Endothelial cell of umbilical vein (primary cell): ENCODE results near the gene ASCL4. TPM values are rescaled to one million over a fixed set of nuclear protein-coding genes. Genes with fewer than 3 reads are reported as not detected.

ENCODE experiments used
- BruUV-seq: library from RNA; stranded (reverse); fragments of 400-500 nt; replicated peaks from 2 replicates; lab custom pipeline; 2021; lab: Mats Ljungman, UMichigan
- CTCF ChIA-PET: fragments of 300-600, 350-600 bp; sonication (Branson Sonifier 250); formaldehyde crosslinking; loops from one replicate; lab custom pipeline; 2021; ENCODE audit warnings: antibody characterized with exemption, inconsistent platforms; lab: Charles Lee
- POLR2A ChIA-PET: fragments of 300-600, 350-600 bp; sonication (Branson Sonifier 250); formaldehyde crosslinking; loops from one replicate; lab custom pipeline; 2021; ENCODE audit warnings: antibody characterized with exemption, inconsistent platforms; lab: Charles Lee
- DNase-seq: peaks from one replicate; pipeline ENCODE4 v3.0.0-alpha.2; 2011; ENCODE audit warnings: low read depth, low spot score
- FAIRE-seq: peaks from 2 replicates; lab custom pipeline; 2011; peaks lifted over from hg19 to GRCh38; lab: Jason Lieb, UNC
- H2AFZ ChIP-seq: 2 replicates; pipeline ENCODE4 v1.6.0; 2012; ENCODE audit warnings: low read depth, low read length, control low read depth, inconsistent platforms
- H3K27ac ChIP-seq: 2 replicates; pipeline ENCODE4 v1.5.1; 2011; ENCODE audit warnings: low read depth, mild to moderate bottlenecking, control low read depth, low read length, moderate library complexity; ENCODE audit not compliant: insufficient read depth
- H3K27me3 ChIP-seq, 2 experiments: 2 replicates each; pipeline versions ENCODE4 v1.6.0 to v1.6.1; 2011; ENCODE audit warnings: low read length in 2 of 2, mixed read lengths in 1 of 2; ENCODE audit not compliant: control insufficient read depth in 2 of 2, insufficient read depth in 2 of 2
- H3K36me3 ChIP-seq, 2 experiments: 2 replicates in 1 of 2; 3 replicates in 1 of 2; pipeline ENCODE4 v1.5.1; 2011; ENCODE audit warnings: low read length in 2 of 2, mild to moderate bottlenecking in 1 of 2, moderate library complexity in 1 of 2; ENCODE audit not compliant: control insufficient read depth in 2 of 2, insufficient read depth in 2 of 2; ENCODE audit errors: extremely low read depth in 1 of 2
- H3K4me1 ChIP-seq: 3 replicates; pipeline ENCODE4 v1.5.1; 2011; ENCODE audit warnings: mild to moderate bottlenecking, low read length; ENCODE audit not compliant: control insufficient read depth, insufficient read depth; ENCODE audit errors: extremely low read depth
- H3K4me2 ChIP-seq: 2 replicates; pipeline ENCODE4 v1.6.1; 2011; ENCODE audit warnings: low read length, control low read depth, mixed read lengths; ENCODE audit not compliant: insufficient read depth
- H3K4me3 ChIP-seq, 3 experiments: fragments of 200-600 bp in 1 of 3; sonication (generic), shearing (Covaris generic) in 1 of 3; replicated peaks in 1 of 3; 2 replicates each; pipeline ENCODE4 v1.5.1; 2011 to 2016; ENCODE audit warnings: control low read depth in 3 of 3, low read length in 3 of 3, mild to moderate bottlenecking in 2 of 3, inconsistent platforms in 1 of 3, low read depth in 1 of 3, moderate library complexity in 1 of 3; ENCODE audit not compliant: insufficient read depth in 1 of 3
- H3K79me2 ChIP-seq: 2 replicates; pipeline ENCODE4 v1.6.0; 2012; ENCODE audit warnings: low read length, inconsistent platforms; ENCODE audit not compliant: control insufficient read depth, insufficient read depth
- H3K9ac ChIP-seq: replicated peaks from 2 replicates; pipeline ENCODE3; 2011; ENCODE audit warnings: low read length, control low read depth; ENCODE audit not compliant: insufficient read depth; ENCODE audit errors: extremely low read depth
- H3K9me1 ChIP-seq: replicated peaks from 3 replicates; pipeline ENCODE4 v1.6.0; 2011; ENCODE audit warnings: mild to moderate bottlenecking, low read length; ENCODE audit not compliant: control insufficient read depth, insufficient read depth; ENCODE audit errors: extremely low read depth
- H3K9me3 ChIP-seq: replicated peaks from 2 replicates; pipeline ENCODE4 v1.5.1; 2012; ENCODE audit warnings: low read length, inconsistent platforms; ENCODE audit not compliant: control insufficient read depth, insufficient read depth
- H4K20me1 ChIP-seq: replicated peaks from 2 replicates; pipeline ENCODE3; 2011; ENCODE audit warnings: mild to moderate bottlenecking, low read length; ENCODE audit not compliant: control insufficient read depth, insufficient read depth; ENCODE audit errors: extremely low read depth
- EZH2 ChIP-seq: IDR thresholded peaks from 2 replicates; pipeline ENCODE4 v1.6.1; 2012; ENCODE audit warnings: borderline replicate concordance, low read depth, mild to moderate bottlenecking, moderate library complexity, low read length, inconsistent platforms; ENCODE audit not compliant: severe bottlenecking
- FOS ChIP-seq: IDR thresholded peaks from 2 replicates; pipeline ENCODE4 v1.6.1; 2011; ENCODE audit warnings: mild to moderate bottlenecking, low read length, moderate library complexity, borderline replicate concordance; ENCODE audit not compliant: insufficient read depth
- GATA2 ChIP-seq: IDR thresholded peaks from 2 replicates; pipeline ENCODE4 v1.7.0; 2011; ENCODE audit warnings: low read depth, mild to moderate bottlenecking, moderate library complexity, mixed read lengths, low read length; ENCODE audit not compliant: insufficient read length, insufficient read depth
- JUN ChIP-seq: IDR thresholded peaks from 2 replicates; pipeline ENCODE4 v1.6.1; 2011; ENCODE audit warnings: borderline replicate concordance, low read depth; ENCODE audit not compliant: insufficient read length, insufficient read depth
- POLR2A ChIP-seq: IDR thresholded peaks from 2 replicates; pipeline ENCODE4 v1.6.1; 2012; ENCODE audit warnings: low read depth, mild to moderate bottlenecking, control low read depth, low read length
- POLR2AphosphoS5 ChIP-seq: IDR thresholded peaks from 2 replicates; pipeline ENCODE4 v1.6.1; 2012; ENCODE audit warnings: low read depth, mild to moderate bottlenecking, control low read depth, low read length, moderate library complexity; ENCODE audit not compliant: insufficient read depth
- dilution Hi-C: fragments of 300-500 bp; cut with MboI; formaldehyde crosslinking; loops from one replicate; pipeline ENCODE4 v1.15.0; 2019; ENCODE audit warnings: low sequenced_read_pairs; ENCODE audit not compliant: extremely low pct_ligation_motif_present
- intact Hi-C: fragments of 100-400 bp; cut with micrococcal nuclease; formaldehyde crosslinking; loops from one replicate; pipeline ENCODE4 v1.10.0; 2022
- polyA plus RNA-seq, 4 experiments: library from polyadenylated mRNA; depleted of rRNA in 3 of 4; stranded (reverse) in 3 of 4; unstranded in 1 of 4; fragments of >200 nt; gene quantifications; 2 replicates each; pipeline versions ENCODE4 v1.2.1 to v1.2.3, GENCODE V29; 2011 to 2012; ENCODE audit warnings: missing spikeins in 1 of 4
- total RNA-seq: library from RNA; stranded (reverse); gene quantifications from 2 replicates; pipeline ENCODE4 v1.2.3, GENCODE V29; 2021
- TF ChIP-seq, protein P1 (sequence below): IDR thresholded peaks from 2 replicates; pipeline ENCODE4 v1.6.1; 2011; ENCODE audit not compliant: insufficient read depth, insufficient read length
- TF ChIP-seq, protein P2 (sequence below), 2 donors: IDR thresholded peaks; 1 replicate in 1 of 2; 2 replicates in 1 of 2; pipeline ENCODE4 v1.5.1; 2011; ENCODE audit warnings: low read length in 2 of 2, mild to moderate bottlenecking in 2 of 2, moderate library complexity in 2 of 2, control low read depth in 1 of 2, inconsistent platforms in 1 of 2, low read depth in 1 of 2; ENCODE audit not compliant: insufficient read depth in 1 of 2; ENCODE audit errors: extremely low read depth in 1 of 2

ASCL4 gene
- total and polyA plus RNA-seq, 2 donors (not counting 3 experiments of a cell fraction or from before 2014, with no cell fraction given), result not detected

DNA sequence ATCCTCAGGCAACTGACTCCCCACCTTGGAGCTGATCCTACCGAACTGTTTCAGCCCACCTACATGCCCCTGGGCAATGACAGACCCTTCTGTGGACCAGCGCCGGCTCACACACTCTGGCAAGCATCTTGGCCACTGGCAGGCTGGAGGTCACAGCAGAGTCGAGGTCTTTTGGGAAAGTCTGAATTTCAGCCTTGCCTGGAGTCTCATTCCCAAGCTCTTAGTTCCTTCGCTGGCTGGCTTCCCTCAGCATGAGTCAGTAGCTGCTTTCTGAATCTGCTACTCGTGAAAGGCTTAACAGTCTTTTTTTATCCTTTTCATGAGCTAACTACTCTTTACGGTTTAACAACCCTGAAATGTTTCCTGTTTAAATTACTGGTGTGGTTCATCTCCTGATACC is 44.5 kb downstream of the ASCL4 start:
- no peaks in the 10 kb centered on the region for H4K20me1 ChIP-seq
- dilution Hi-C loops, result no loop called here
- no peak for DNase-seq
- H3K9me1 ChIP-seq, result no peaks in the 10 kb centered on the region
- no TSS peak for BruUV-seq
- POLR2A ChIA-PET, result no interaction called here
- no peaks in the 10 kb centered on the region for H3K36me3 ChIP-seq
- H3K4me3 ChIP-seq, result no peak overlapping the region
- H3K9me3 ChIP-seq, result no peaks in the 10 kb centered on the region
- no peak overlapping the region for H3K4me2 ChIP-seq
- H3K9ac ChIP-seq, result no peak overlapping the region
- TF ChIP-seq JUN (no peak), GATA2 (no peak), FOS (no peak), EZH2 (no peak)
- TF ChIP-seq, protein P1, sequence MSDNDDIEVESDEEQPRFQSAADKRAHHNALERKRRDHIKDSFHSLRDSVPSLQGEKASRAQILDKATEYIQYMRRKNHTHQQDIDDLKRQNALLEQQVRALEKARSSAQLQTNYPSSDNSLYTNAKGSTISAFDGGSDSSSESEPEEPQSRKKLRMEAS, result no peak
- no peak overlapping the region for H2AFZ ChIP-seq
- no peaks in the 10 kb centered on the region for H3K4me1 ChIP-seq
- H3K27ac ChIP-seq, result no peak overlapping the region
- intact Hi-C loops, result no loop called here
- no peaks in the 10 kb centered on the region for H3K79me2 ChIP-seq
- CTCF ChIA-PET, result no interaction called here
- FAIRE-seq, result no peak
- no peaks in the 10 kb centered on the region for H3K27me3 ChIP-seq

DNA sequence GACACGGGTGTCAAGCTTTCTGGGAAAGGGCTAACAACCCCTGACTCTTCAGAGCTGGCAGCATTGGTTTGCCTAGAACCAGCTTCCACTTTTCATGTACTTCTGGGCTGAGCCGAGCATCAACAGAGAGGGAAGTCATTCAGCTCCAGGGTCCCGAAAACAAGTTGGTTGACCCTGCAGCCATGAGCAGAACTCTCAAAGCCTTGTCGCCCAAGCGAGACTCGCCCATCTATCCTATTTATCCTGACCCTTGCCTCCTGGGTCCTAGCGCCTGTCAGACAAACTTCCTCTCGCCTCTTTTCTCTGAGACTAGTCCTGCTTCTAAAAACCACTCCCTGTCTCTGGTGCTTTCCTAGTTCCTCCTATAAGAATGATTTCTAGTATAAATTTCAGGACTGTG is 47.9 kb downstream of the ASCL4 start:
- Histone ChIP-seq H3K9ac (no peak overlapping the region), H3K27ac (no peak overlapping the region), H3K36me3 (no peaks in the 10 kb centered on the region), H3K27me3 (no peaks in the 10 kb centered on the region), H3K9me3 (no peaks in the 10 kb centered on the region), H3K4me3 (no peak overlapping the region), H3K4me2 (no peak overlapping the region), H3K4me1 (no peaks in the 10 kb centered on the region), H2AFZ (no peak overlapping the region), H4K20me1 (no peaks in the 10 kb centered on the region), H3K79me2 (no peaks in the 10 kb centered on the region), H3K9me1 (no peaks in the 10 kb centered on the region)
- POLR2A ChIA-PET, result no interaction called here
- TF ChIP-seq, protein P1, result no peak
- no peak for TF ChIP-seq POLR2A
- TF ChIP-seq POLR2AphosphoS5, result no peak
- TF ChIP-seq, protein P2, sequence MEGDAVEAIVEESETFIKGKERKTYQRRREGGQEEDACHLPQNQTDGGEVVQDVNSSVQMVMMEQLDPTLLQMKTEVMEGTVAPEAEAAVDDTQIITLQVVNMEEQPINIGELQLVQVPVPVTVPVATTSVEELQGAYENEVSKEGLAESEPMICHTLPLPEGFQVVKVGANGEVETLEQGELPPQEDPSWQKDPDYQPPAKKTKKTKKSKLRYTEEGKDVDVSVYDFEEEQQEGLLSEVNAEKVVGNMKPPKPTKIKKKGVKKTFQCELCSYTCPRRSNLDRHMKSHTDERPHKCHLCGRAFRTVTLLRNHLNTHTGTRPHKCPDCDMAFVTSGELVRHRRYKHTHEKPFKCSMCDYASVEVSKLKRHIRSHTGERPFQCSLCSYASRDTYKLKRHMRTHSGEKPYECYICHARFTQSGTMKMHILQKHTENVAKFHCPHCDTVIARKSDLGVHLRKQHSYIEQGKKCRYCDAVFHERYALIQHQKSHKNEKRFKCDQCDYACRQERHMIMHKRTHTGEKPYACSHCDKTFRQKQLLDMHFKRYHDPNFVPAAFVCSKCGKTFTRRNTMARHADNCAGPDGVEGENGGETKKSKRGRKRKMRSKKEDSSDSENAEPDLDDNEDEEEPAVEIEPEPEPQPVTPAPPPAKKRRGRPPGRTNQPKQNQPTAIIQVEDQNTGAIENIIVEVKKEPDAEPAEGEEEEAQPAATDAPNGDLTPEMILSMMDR (IDR thresholded peaks at IDR 0.05; ENCODE audit: extremely low read depth in 1 of 2, insufficient read depth in 1 of 2, low read depth in 1 of 2, low read length in 2 of 2), result no peak
- dilution Hi-C loops, result no loop called here
- BruUV-seq, result no TSS peak
- intact Hi-C loops, result no loop called here
- FAIRE-seq, result no peak
- no peak for DNase-seq
- CTCF ChIA-PET, result no interaction called here
